A673 (cell line): ENCODE results near the gene WDR87.

Experiments
- CTCF ChIP-seq: fragments of 300-800, 200-600 bp; sonication (generic); conservative IDR thresholded peaks from 2 replicates; pipeline ENCODE4 v1.5.1; 2017; ENCODE audit warnings: low read depth, mild to moderate bottlenecking, antibody characterized with exemption, low read length, moderate library complexity, mixed read lengths
- EZH2 ChIP-seq: fragments of 200-600 bp; sonication (generic); IDR thresholded peaks from 2 replicates; pipeline ENCODE4 v1.6.1; 2017; ENCODE audit warnings: borderline replicate concordance, low read depth, mild to moderate bottlenecking, mixed read lengths, antibody characterized with exemption, low read length; ENCODE audit not compliant: poor library complexity, severe bottlenecking

- TF ChIP-seq CTCF (no peak), EZH2 (no peak)
Observed at GRCh38 chr19:37907735-37908455, 1.5 kb upstream of the WDR87 start.
